Left ventricle myocardium inferior (tissue), 1 donor: ENCODE data around the gene NEO1. TPM values are rescaled to one million over a fixed set of nuclear protein-coding genes. Genes with fewer than 3 reads are reported as not detected.

Source experiments
- DNase-seq: peaks from one replicate; pipeline ENCODE4 v3.0.0-alpha.2; 2020
- H3K27ac ChIP-seq: fragments of 200-600 bp; replicated peaks from 2 replicates; pipeline ENCODE4 v1.8.0; 2021
- H3K27me3 ChIP-seq: fragments of 200-600 bp; 2 replicates; pipeline ENCODE4 v1.8.0; 2021; ENCODE audit warnings: low read depth
- H3K36me3 ChIP-seq: fragments of 200-600 bp; 2 replicates; pipeline ENCODE4 v1.8.0; 2021
- H3K4me1 ChIP-seq: fragments of 200-600 bp; 2 replicates; pipeline ENCODE4 v1.8.0; 2021
- H3K4me3 ChIP-seq: fragments of 200-600 bp; 2 replicates; pipeline ENCODE4 v1.8.0; 2021; ENCODE audit warnings: mild to moderate bottlenecking, moderate library complexity
- H3K9me3 ChIP-seq: fragments of 200-600 bp; replicated peaks from 2 replicates; pipeline ENCODE4 v1.8.0; 2021
- CTCF ChIP-seq: fragments of 200-600 bp; IDR thresholded peaks from 2 replicates; pipeline ENCODE4 v1.8.0; 2021; ENCODE audit warnings: antibody characterized with exemption, mild to moderate bottlenecking, borderline replicate concordance
- intact Hi-C: fragments of 100-400 bp; cut with micrococcal nuclease; formaldehyde crosslinking; loops from one replicate; pipeline ENCODE4 v1.11.0; 2022
- total RNA-seq: library from RNA; stranded (reverse); fragmentation: NEBNext Ultra II Directional; extraction: Animal tissue kit (Norgen Biotek cat#: 25700); gene quantifications from one replicate; pipeline ENCODE4 v1.2.1, GENCODE V29; 2021
- donor health status: DM: no; HTN: yes; CAD: no; lungs with severe emphysema.

Gene NEO1
- total RNA-seq, 1 donor from 2014 or later: 9.0 TPM

- H3K36me3 ChIP-seq: no peaks in the 10 kb centered on the region
- H3K27me3 ChIP-seq: no peaks in the 10 kb centered on the region
- no peak overlapping the region for H3K27ac ChIP-seq
- H3K4me1 ChIP-seq: peaks cover 16% of the 10 kb centered on the region
- no peaks in the 10 kb centered on the region for H3K9me3 ChIP-seq
- H3K4me3 ChIP-seq: no peak overlapping the region
- DNase-seq: no peak
- no peak for TF ChIP-seq CTCF
- intact Hi-C loops: no loop called here
Measured at GRCh38 chr15:73056460-73056859, 4.2 kb downstream of the NEO1 start.

GRCh38 chr15:73058437-73058836 lies 6.2 kb downstream of the NEO1 start:
- H3K27me3 ChIP-seq: no peaks in the 10 kb centered on the region
- no peak overlapping the region for H3K27ac ChIP-seq
- no peak for TF ChIP-seq CTCF
- H3K4me3 ChIP-seq: no peak overlapping the region
- no peaks in the 10 kb centered on the region for H3K36me3 ChIP-seq
- H3K4me1 ChIP-seq: peaks cover 5% of the 10 kb centered on the region
- intact Hi-C loops: no loop called here
- no peak for DNase-seq
- H3K9me3 ChIP-seq: no peaks in the 10 kb centered on the region

- intact Hi-C loops: no loop called here
- DNase-seq: no peak
- Histone ChIP-seq H3K27me3 (no peaks in the 10 kb centered on the region), H3K36me3 (no peaks in the 10 kb centered on the region), H3K27ac (no peak overlapping the region), H3K9me3 (no peaks in the 10 kb centered on the region), H3K4me1 (no peaks in the 10 kb centered on the region), H3K4me3 (no peak overlapping the region)
- TF ChIP-seq CTCF: no peak
Measured at GRCh38 chr15:73065114-73065513, 12.9 kb downstream of the NEO1 start.

DNA sequence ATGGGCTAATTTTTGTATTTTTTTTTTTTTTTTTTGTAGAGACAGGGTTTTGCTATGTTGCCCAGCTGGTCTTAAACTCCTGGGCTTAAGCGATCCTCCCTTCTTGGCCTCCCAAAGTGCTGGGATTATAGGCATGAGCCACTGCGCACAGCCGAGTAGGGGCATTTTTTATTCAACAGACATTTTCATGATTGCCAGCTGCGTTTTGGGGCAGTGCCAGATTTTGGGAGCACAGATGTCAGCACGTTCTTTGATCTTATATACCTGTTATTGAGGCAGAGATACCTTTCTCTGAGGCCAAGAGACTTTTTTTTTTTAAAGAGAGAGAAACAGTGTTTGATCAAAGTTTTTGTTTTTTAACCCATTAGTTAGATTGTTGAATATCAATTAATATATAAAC lies 16.8 kb downstream of the NEO1 start:
- Histone ChIP-seq H3K9me3 (no peaks in the 10 kb centered on the region), H3K27ac (no peak overlapping the region), H3K36me3 (no peaks in the 10 kb centered on the region), H3K27me3 (peaks cover 11% of the 10 kb centered on the region), H3K4me1 (no peaks in the 10 kb centered on the region), H3K4me3 (no peak overlapping the region)
- no peak for TF ChIP-seq CTCF
- no peak for DNase-seq
- intact Hi-C loops: no loop called here

GRCh38 chr15:73072894-73073293 lies 20.6 kb downstream of the NEO1 start:
- no peak for TF ChIP-seq CTCF
- H3K4me1 ChIP-seq: no peaks in the 10 kb centered on the region
- H3K9me3 ChIP-seq: no peaks in the 10 kb centered on the region
- no peak overlapping the region for H3K4me3 ChIP-seq
- H3K36me3 ChIP-seq: no peaks in the 10 kb centered on the region
- intact Hi-C loops: no loop called here
- no peak for DNase-seq
- peaks cover 22% of the 10 kb centered on the region for H3K27me3 ChIP-seq
- no peak overlapping the region for H3K27ac ChIP-seq

- intact Hi-C loops: no loop called here
- H3K27me3 ChIP-seq: peaks cover 28% of the 10 kb centered on the region
- H3K27ac ChIP-seq: no peak overlapping the region
- no peak overlapping the region for H3K4me3 ChIP-seq
- H3K36me3 ChIP-seq: no peaks in the 10 kb centered on the region
- DNase-seq: no peak
- no peaks in the 10 kb centered on the region for H3K9me3 ChIP-seq
- peaks cover 9% of the 10 kb centered on the region for H3K4me1 ChIP-seq
- TF ChIP-seq CTCF: no peak
Measured at GRCh38 chr15:73074241-73074640, 22.0 kb downstream of the NEO1 start.
